GM12878 (cell line): ENCODE data around the gene C3orf20. TPM values are rescaled to one million over a fixed set of nuclear protein-coding genes. Genes with fewer than 3 reads are reported as not detected.

Experiments used
- ATAC-seq: fragments of 200-7000 bp; cut with Tn5 transposase; 3 replicates; pipeline ENCODE4 v1.9.1; 2020; ENCODE audit warnings: mild to moderate bottlenecking, moderate library complexity
- BruUV-seq: library from RNA; stranded (reverse); fragments of 400-500 nt; replicated peaks from 2 replicates; lab custom pipeline; 2021; lab: Mats Ljungman, UMichigan
- CTCF ChIA-PET: fragments of 300-600 bp; sonication (Branson Sonifier 250); formaldehyde crosslinking; extraction: SDS; loops from one replicate; lab custom pipeline; 2021; ENCODE audit warnings: inconsistent platforms; lab: Yijun Ruan, JAX
- POLR2A ChIA-PET: fragments of 350-600 bp; formaldehyde crosslinking; extraction: SDS; loops from one replicate; lab custom pipeline; 2021; ENCODE audit warnings: inconsistent platforms; lab: Charles Lee
- RAD21 ChIA-PET: fragments of 300-600 bp; sonication (Branson Sonifier 250); formaldehyde crosslinking; loops from one replicate; lab custom pipeline; 2023; ENCODE audit warnings: antibody characterized with exemption; ENCODE audit not compliant: unreplicated experiment; lab: Charles Lee
- SMC1A ChIA-PET: fragments of 300-600 bp; sonication (Branson Sonifier 250); formaldehyde crosslinking; loops from one replicate; lab custom pipeline; 2023; ENCODE audit not compliant: unreplicated experiment, uncharacterized antibody; lab: Charles Lee
- DNase-seq: peaks from one replicate; pipeline ENCODE4 v3.0.0-alpha.2; 2011; ENCODE audit warnings: low read depth, low spot score
- FAIRE-seq: peaks from 3 replicates; lab custom pipeline; 2011; peaks lifted over from hg19 to GRCh38; lab: Jason Lieb, UNC
- H2AFZ ChIP-seq: 2 replicates; pipeline ENCODE4 v1.6.0; 2011; ENCODE audit warnings: low read depth, low read length, control low read depth; ENCODE audit not compliant: control insufficient read depth
- H3K27ac ChIP-seq: 2 replicates; pipeline ENCODE4 v1.5.1; 2011; ENCODE audit warnings: control low read depth; ENCODE audit not compliant: control insufficient read depth, insufficient read depth
- H3K27me3 ChIP-seq, 2 experiments: replicated peaks in 1 of 2; 2 replicates each; pipeline versions ENCODE4 v1.6.0 to v1.6.1; 2011; ENCODE audit warnings: low read length in 1 of 2; ENCODE audit not compliant: control insufficient read depth in 2 of 2, insufficient read depth in 2 of 2
- H3K36me3 ChIP-seq, 2 experiments: 2 replicates each; pipeline ENCODE4 v1.5.1; 2011; ENCODE audit warnings: low read length in 1 of 2; ENCODE audit not compliant: control insufficient read depth in 2 of 2, insufficient read depth in 2 of 2
- H3K4me1 ChIP-seq: 2 replicates; pipeline ENCODE4 v1.6.1; 2011; ENCODE audit warnings: mild to moderate bottlenecking, low read length, moderate library complexity, mixed read lengths; ENCODE audit not compliant: control insufficient read depth, insufficient read depth
- H3K4me2 ChIP-seq: 2 replicates; pipeline ENCODE4 v1.6.0; 2011; ENCODE audit warnings: control low read depth; ENCODE audit not compliant: control insufficient read depth, insufficient read depth
- H3K4me3 ChIP-seq: fragments of 200-600 bp; sonication (generic); 2 replicates; pipeline ENCODE4 v1.5.1; 2016
- H3K79me2 ChIP-seq: 2 replicates; pipeline ENCODE4 v1.6.0; 2011; ENCODE audit warnings: low read length; ENCODE audit not compliant: control insufficient read depth, insufficient read depth
- H3K9ac ChIP-seq: 2 replicates; pipeline ENCODE4 v1.8.0; 2011; ENCODE audit warnings: low read length, control low read depth, mixed read lengths; ENCODE audit not compliant: control insufficient read depth, insufficient read depth
- H3K9me3 ChIP-seq: replicated peaks from 3 replicates; pipeline ENCODE4 v1.5.1; 2011; ENCODE audit warnings: mild to moderate bottlenecking, low read length; ENCODE audit not compliant: control insufficient read depth, insufficient read depth
- H4K20me1 ChIP-seq: 2 replicates; pipeline ENCODE4 v1.6.0; 2011; ENCODE audit not compliant: control insufficient read depth, insufficient read depth
- BCLAF1 ChIP-seq: fragments of 450-650 bp; IDR thresholded peaks from 2 replicates; pipeline ENCODE4 v1.6.1; 2017; ENCODE audit warnings: antibody characterized with exemption, mild to moderate bottlenecking, moderate library complexity
- IRF5 ChIP-seq: fragments of 450-650 bp; IDR thresholded peaks from 2 replicates; pipeline ENCODE4 v1.6.1; 2017; ENCODE audit warnings: borderline replicate concordance
- MEF2A ChIP-seq: IDR thresholded peaks from 2 replicates; pipeline ENCODE4 v1.6.1; 2011; ENCODE audit warnings: low read depth, mild to moderate bottlenecking, low read length, moderate library complexity; ENCODE audit not compliant: insufficient read depth
- MYC ChIP-seq: IDR thresholded peaks from 2 replicates; pipeline ENCODE4 v1.6.1; 2011; ENCODE audit warnings: mild to moderate bottlenecking, low read length, moderate library complexity, inconsistent platforms; ENCODE audit not compliant: insufficient read depth, insufficient replicate concordance, insufficient read length, severe bottlenecking
- NRF1 ChIP-seq: conservative IDR thresholded peaks from 2 replicates; pipeline ENCODE4 v1.6.1; 2011; ENCODE audit warnings: mild to moderate bottlenecking, low read depth, low read length, improper control_type of control experiment
- WGBS: methylation state at CpG from one replicate; pipeline ENCODE4 v1.1.6; 2016; ENCODE audit warnings: low lambda C conversion rate; ENCODE audit not compliant: insufficient replicate concordance, insufficient coverage; ENCODE audit errors: missing lambda C conversion rate; 5-methylcytosine and 5-hydroxymethylcytosine counted together
- in situ Hi-C: fragments of 300-500 bp; cut with MboI; formaldehyde crosslinking; loops from 9 replicates; pipeline ENCODE4 v1.14.3; 2018; ENCODE audit warnings: mixed read lengths
- intact Hi-C: fragments of 100-400 bp; cut with micrococcal nuclease; formaldehyde crosslinking; loops from one replicate; pipeline ENCODE4 v1.14.2; 2022; ENCODE audit not compliant: unreplicated experiment
- polyA plus RNA-seq, 11 experiments: library from polyadenylated mRNA; depleted of rRNA in 4 of 11; unstranded in 6 of 11; stranded (reverse) in 5 of 11; fragments of >200 nt; fragmentation: Nextera tagmentation in 4 of 11; fragmentation: Illumina TruSeq in 1 of 11; extraction: Ambion mirVana in 4 of 11; extraction: Trizol in 1 of 11; gene quantifications; 1 replicate in 1 of 11; 2 replicates in 10 of 11; pipeline versions ENCODE4 v1.2.1 to v1.2.3, GENCODE V29; 2011 to 2016; ENCODE audit warnings: inconsistent platforms in 2 of 11, missing spikeins in 2 of 11, low read depth in 1 of 11
- total RNA-seq, 4 experiments: library from RNA; depleted of rRNA in 3 of 4; stranded (reverse); fragments of >200 nt in 3 of 4; fragmentation: Illumina TruSeq in 1 of 4; extraction: Trizol in 1 of 4; gene quantifications; 2 replicates each; pipeline versions ENCODE4 v1.2.1 to v1.2.3, GENCODE V29; 2013 to 2021

Gene C3orf20
- total and polyA plus RNA-seq, 10 of the 15 experiments (the other 5 are each of a cell fraction or from before 2014, with no cell fraction given) = 0.05 to 2.9 (median 1.0) TPM

- in situ Hi-C loops = no loop called here
- ChIA-PET CTCF (interaction anchor here (1.2 to 1.8 kb wide), 3 partner anchors 9 to 103 kb away, joined by 3 to 5 read pairs (median 5); no protein-coding TSS in a partner anchor), SMC1A (interaction anchor here (0.9 to 1.0 kb wide), 2 partner anchors 9 to 99 kb away, joined by 3 to 4 read pairs; no protein-coding TSS in a partner anchor), RAD21 (interaction anchor here (1.4 kb wide), 1 partner anchor 9 kb away, joined by 4 read pairs; no protein-coding TSS in a partner anchor), POLR2A (no interaction called here)
- Histone ChIP-seq H3K9me3 (no peaks in the 10 kb centered on the region), H3K4me2 (no peak overlapping the region), H3K27ac (no peak overlapping the region), H3K79me2 (no peaks in the 10 kb centered on the region), H4K20me1 (no peaks in the 10 kb centered on the region), H3K4me1 (no peaks in the 10 kb centered on the region), H3K9ac (no peak overlapping the region), H2AFZ (no peak overlapping the region), H3K27me3 (no peaks in the 10 kb centered on the region), H3K4me3 (no peak overlapping the region), H3K36me3 (no peaks in the 10 kb centered on the region)
- intact Hi-C loops = no loop called here
- ATAC-seq (no peak), FAIRE-seq (no peak), DNase-seq (no peak)
- no TSS peak for BruUV-seq
- WGBS = 37% methylated on average over 18 of the region's 18 CpGs
- no peak for TF ChIP-seq BCLAF1
- no peak for TF ChIP-seq MEF2A
- TF ChIP-seq MYC = no peak
- TF ChIP-seq IRF5 = no peak
- TF ChIP-seq NRF1 = no peak
Observed at GRCh38 chr3:14771593-14772497, 96.9 kb downstream of the C3orf20 start.
